Measurements from ENCODE around the gene PODXL2.

DNA sequence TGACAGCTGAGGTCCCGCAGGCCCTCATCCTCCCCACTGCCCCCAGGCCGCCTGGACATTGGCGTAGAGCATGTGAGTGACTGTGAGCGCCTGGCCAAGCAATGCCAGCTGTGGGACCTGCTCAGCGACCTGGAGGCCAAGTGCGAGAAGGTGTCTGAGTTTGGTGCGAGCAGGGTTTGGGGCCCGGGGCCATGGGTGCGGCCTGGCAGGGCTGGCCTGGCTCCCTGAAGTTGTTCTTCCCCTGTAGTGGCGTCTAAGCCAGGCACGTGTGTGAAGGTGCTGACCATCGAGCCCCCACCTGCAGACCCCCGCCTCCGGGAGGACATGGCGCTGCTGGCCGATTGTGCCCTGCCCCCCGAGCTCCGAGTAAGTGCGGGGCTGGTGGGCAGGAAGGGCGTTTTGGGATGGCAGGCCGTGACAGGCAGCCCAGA is 48.0 kb downstream of the PODXL2 start:
- TF ChIP-seq POLR2A (IDR thresholded peaks at IDR 0.05; ENCODE audit: low read length): no peak
- no peak for TF ChIP-seq GATA1 (IDR thresholded peaks at IDR 0.05; ENCODE audit: low read depth, low read length)
